Hindlimb muscle (tissue), 1 donor: ENCODE results near the gene MEG3. TPM values are rescaled to one million over a fixed set of nuclear protein-coding genes. Genes with fewer than 3 reads are reported as not detected.

Experiments used
- DNase-seq: peaks from one replicate; pipeline ENCODE4 v3.0.0-alpha.2; 2013
- polyA plus RNA-seq: library from polyadenylated mRNA; unstranded; fragments of 120-200 nt; gene quantifications from one replicate; pipeline ENCODE4 v1.2.1, GENCODE V29; 2013; ENCODE audit not compliant: insufficient read length

MEG3 gene
- polyA plus RNA-seq, 1 donor, result 6,647 TPM

DNA sequence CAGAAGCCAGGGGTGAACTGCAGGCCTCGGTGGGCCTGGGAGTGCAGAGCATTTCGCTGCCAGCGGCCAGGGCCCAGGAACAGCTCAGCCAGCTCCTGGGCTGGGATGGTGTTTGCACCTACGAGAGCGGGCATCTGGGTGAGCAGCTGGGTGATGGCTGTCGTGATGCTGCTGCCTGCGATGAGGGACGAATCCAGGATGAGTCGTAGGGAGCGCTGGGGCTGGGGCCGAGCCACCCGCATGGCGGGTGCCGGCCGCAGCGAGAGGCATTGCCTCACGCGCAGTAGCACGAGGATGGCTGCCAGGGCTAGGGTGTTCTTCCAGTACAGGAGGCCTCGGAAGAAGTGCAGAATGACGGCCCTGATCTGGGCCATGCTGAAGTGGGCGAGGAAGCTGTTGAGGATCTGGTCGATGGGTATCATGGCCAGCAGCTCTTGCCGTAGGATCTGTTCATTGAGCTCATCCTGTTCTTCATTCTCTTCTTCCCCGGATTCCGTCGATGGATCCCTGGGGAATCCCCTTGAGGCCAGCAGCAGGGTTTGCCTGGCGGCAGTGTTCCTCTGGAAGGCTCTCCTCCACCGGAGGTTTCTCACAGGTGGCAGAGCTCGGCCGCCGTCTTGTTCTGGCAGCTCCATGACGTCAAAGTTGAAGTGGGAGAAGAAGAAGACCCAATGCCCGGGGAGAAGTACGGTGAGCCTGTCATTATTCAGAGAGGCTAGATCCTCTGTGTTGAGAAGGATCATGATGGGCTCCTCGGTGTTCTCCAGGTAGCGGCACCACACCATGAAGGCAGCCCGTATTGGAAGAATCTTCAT is 55.5 kb downstream of the MEG3 start:
- DNase-seq, result no peak

DNA sequence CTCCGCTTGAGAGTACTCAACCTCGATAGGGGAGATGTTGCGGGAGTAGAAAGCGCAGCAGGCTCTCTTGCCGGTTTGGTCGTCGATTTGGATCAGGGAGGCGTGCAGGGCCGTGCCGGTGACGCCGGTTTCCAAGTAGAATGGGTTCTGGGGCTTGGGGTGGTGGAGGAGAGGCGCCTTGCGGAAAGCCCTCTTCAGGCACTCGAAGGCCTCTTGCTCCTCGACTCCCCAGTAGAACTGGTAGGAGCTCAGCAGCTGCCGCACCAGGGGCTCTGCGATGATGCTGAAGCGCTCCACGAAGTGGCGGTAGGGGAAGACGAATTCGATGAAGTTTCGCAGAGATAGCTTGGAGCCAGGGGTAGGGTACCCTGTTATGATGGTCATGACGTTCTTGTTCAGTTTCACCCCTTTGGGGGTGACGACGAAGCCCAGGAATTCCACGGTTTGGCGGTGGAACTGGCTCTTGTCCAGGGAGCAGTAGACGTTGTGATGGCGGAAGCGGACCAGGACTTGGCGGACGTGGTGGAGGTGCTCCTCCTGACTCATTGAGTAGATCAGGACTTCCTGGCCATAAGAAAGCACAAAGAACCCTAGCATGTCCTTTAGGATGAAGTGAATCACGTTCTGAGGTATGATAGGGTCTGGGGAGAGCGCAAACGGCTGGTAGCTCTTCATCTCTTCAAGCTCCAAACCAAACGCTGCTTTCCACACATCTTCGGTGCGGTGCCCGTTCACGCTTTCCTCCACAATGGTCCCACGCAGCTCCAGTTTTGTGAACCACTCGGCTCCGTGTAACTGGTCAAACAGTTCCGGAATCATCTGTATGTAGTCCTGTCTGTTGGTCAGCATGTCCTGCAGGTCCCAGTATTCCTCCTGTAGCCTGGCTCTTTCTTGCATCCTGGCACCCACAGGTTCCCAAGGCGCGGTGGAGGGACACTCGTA is 56.4 kb downstream of the MEG3 start:
- no peak for DNase-seq

DNA sequence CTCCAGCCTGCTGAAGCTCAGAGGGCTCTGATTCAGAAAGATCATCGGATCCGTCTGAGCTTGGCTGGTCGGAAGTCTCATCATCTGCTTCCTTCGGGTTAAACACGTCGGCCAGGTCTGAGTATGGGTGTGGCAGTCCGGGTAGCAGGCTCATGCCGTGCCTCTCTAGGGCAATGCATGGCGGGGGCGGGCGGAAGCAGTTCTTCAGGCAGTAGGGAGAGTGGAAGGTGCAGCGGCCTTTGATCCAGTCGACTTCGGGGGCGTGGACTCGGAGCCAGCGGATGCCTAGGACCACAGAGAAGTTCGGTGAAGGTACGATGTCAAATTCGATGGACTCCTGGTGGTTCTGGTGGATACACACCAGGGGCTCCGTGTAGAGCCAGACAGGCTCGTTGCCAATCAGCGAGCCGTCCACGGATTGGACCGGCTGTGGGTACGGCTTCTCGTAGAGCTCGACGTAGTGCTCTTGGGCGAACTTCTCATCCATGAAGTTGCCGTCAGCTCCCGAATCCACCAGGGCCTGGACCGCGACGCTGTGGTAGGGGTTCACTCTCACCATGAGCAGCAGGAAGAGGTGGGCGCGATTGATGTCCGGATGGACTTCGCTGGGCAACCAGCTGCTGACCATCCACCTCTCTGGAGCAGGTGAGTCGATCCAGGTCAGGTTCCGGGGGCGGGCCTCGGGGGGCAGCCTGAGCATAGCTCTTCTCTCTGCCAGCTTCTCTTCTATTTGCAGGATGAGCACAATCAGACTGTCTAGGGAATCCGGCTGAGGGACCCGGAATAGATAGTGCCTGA is 57.3 kb downstream of the MEG3 start:
- DNase-seq, result no peak

DNA sequence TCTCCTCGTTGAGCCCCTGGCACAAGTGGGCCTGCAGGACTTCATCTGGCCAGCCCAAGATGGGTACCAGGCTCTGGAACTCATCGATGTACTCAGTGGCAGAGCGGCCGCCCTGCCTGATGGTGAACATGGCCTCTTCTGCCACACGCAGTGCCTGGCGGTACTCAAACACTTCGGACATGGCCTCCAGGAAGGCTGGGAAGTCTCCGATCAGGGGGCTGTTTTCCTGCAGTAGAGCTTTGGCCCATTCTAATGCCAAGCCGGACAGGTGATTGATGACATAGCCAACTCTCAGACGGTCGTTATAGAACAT is 57.8 kb downstream of the MEG3 start:
- DNase-seq, result no peak

DNA sequence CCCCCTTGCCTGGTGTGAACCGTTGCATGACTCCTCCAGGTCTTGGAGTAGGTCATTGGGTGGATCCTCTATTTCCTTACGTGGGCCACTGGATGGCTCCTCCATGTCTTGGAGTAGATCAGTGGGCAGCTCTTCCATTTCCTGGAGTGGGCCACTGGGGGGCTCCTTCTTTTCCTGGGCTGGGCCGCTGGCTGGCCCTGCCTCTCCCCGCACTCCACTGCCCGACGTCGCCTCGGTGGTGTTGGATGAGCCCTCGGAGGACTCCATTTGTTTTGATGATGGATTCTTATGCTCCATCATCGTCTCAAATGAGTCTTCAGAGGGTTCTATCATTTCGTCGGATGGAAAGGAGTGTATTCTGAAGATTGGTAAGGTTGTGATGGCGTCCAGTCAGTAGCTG is 58.5 kb downstream of the MEG3 start:
- no peak for DNase-seq

DNA sequence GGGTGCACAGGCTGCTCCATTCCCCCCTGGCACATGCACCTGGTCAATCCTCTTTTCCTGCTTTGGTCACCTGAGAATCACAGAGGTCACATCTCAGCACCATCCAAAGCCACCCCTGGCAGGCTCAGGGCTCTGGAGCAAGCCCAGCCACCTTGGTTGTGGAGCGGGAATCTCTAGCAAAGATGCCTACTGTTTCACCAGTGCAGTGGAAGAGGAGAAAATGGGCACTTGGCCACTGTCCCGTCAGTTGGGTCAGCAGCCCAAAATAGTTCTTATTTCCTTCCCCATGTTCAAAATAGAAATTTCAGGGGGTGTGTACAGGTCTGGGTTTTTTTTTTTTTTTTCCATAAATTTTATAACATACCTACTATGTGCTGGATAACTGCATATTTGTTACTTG is 59.3 kb downstream of the MEG3 start:
- no peak for DNase-seq

DNA sequence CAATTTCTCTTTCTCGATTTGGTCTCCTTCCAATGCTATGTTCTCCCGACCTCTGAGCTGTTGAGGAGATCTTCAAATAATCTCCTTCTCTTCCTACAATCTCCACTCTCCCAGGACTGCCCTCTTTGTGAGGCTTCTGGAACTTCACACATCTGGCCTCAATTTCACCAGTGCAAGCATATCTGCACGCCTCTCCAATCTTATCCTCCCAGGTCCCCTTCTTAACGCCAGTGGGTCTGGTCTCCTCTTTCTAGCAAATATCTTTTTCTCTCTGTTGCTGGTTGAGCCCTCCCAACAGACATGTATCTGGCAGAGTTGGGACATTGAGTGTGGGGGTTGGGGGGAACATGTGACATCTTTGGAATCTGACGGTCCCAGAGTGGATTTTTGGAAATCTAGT is 59.7 kb downstream of the MEG3 start:
- no peak for DNase-seq

DNA sequence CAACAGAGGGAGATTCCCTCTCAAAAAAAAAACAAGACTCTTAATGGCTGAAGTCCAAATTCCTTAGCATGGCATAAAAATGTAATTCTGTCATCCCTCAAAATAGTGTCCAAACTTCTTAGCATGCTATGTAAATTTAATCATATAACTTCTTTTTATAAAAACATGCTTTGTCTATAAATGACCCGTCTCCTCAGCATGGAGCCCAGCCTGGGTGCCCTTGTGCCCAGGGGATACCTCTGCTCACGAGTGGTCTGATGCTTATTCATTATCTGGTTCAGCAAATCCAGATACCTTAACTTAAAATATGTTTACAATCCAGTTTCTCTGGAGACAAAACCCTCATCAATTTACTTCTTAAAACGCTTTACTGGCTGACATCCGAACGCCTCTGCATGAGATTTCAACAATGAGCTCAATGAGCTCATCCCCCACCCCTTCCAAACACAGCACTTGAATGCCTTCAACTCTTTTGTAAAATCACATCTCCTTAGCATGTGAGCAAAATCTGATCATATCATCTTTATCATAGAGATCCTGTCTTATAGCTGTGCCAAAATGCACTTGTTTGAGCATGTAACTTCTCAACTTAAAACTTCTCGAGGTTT is 61.9 kb downstream of the MEG3 start:
- DNase-seq, result no peak

DNA sequence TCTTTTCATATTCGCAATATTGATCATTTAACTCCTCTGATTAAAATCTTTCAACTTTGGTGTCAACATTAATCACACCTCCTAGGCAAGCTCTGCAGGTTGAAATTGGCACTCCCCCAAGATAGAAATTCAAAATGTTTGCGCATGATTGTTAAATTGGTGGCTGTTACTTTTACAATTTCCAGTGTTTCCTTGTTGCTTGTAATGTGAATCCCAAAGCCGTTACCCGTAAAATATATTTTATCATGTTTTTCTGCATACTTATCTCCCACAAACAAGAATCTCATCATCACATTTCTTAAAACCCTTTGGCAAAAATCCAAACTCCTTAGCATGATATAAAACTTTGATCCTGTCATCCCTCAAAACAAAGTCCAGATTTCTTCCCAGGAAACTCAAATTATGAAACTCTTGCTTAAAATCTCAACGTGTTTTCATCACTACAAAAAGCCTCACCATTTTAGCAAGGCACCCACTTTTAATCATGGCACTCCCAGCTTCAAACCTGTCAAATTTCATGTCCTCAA is 62.9 kb downstream of the MEG3 start:
- DNase-seq, result no peak

DNA sequence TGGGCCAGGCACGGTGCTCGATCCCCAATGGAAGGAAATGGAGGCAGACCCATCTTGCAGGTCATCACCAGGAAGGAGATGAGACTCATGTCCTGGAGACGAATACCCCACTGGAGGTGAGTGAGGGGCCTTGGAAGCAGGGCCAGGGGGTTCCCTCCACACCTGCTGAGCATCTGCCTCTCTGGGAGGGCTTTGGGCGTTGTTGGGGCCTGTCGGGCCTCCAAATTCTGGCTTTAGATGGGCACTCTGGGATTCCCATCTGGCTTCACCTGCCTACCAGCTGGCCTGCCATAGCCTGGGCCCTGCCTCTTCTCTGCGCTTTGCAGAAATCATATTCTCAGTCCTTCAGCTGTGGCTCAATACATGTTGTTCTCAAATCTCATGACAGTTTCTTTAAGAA is 63.7 kb downstream of the MEG3 start:
- DNase-seq, result no peak

DNA sequence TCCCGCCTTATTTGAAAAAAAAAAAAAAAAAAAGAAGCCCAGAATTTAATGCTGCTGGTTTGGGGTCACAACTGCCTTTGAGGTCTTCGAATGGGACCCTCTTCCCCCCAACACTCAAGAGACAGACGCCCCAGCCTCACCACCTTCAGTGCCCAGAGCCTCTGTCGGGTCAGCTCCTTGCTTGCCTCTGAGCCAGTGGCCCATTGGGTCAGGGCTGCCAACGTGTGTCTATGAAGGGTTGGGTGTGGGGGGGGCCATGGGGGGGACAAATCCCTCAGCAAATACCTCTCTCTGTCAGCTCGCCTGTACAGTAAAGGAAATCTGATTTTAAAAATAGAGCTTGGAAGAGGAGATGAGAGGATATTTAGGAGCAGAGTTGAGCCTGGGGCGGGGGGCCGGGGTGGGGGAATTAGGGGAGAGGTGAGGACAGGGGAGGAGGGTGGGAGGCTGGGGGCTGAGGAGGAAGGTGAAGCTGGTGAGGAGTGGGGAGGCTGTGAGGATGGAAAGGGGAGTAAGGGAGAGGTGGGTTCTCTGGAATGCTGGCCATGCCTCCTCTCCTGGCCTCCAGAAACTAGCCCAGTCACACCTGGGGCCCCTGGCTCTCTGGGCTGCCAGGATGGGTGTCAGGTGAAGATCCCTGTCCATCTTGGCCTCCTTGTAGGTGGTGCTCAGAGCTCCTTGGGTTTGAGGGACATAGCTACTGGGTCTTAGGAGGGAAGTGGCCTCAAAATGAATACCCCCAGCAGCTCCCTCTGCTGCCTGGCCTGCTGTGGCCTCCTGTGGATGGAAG is 64.3 kb downstream of the MEG3 start:
- no peak for DNase-seq

DNA sequence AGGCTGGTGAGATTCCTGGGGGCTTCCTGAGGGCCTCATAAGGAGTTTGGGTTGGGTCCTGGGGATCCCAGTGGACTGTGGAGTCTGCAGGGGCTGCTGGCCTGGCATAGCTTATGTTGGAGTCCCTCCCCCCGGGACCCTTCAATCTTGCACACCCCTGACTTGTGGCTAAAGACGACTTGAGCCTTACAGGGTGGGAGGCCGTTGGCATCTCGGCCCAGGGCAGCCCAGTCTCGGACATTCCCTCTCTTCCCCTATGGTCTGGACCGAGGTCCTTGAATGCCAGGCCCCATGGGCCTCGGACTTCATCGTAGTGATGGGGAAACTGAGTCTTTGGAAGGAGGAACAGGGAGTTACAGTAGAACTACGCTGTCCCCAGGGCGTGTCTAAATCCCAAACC is 65.1 kb downstream of the MEG3 start:
- DNase-seq, result no peak

DNA sequence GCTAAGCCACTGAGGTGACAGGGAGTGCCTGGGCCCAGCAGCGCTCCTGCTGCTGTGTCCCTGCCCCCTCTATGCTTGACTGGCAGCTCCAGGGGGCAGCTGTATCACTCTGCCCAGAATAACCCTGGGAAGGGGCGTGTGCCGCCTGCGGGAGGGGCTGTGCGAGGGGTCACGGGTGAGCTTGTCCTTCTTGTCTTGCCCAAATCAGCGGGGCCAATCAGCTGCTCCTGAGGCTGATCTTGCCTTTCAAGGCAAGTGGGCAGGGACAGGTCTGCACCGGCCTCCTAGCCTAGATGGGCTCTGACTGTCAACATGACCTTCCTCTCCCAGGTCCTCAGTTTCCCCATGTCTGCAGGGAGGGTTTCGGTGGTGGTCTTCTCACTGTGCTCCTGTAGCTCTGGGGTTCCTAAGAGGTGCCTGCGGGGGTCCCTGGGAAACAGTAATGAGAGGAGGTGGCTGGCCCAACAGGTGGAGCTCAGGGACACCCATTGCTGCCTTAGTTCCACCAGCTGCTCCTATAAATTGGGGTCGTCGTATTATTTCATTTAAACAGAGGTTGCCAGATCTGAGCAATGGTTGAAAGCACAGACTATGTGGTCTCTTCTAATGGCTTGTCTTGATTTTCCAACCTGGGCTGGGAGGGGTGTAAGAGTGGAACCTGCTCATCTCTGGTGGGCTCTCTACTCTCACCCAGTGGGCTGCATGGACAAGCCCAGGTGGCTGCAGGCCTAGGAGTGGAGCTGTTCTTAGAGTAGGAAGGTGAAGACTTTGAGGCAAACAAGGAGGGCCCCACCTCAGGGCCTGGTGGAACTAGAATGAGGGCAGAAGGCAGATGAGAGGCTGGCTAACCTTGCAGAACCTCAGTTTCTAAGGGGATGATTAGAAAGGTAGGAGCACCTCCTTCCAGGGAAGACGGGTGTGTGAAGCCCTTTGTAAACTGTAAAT is 65.9 kb downstream of the MEG3 start:
- no peak for DNase-seq

DNA sequence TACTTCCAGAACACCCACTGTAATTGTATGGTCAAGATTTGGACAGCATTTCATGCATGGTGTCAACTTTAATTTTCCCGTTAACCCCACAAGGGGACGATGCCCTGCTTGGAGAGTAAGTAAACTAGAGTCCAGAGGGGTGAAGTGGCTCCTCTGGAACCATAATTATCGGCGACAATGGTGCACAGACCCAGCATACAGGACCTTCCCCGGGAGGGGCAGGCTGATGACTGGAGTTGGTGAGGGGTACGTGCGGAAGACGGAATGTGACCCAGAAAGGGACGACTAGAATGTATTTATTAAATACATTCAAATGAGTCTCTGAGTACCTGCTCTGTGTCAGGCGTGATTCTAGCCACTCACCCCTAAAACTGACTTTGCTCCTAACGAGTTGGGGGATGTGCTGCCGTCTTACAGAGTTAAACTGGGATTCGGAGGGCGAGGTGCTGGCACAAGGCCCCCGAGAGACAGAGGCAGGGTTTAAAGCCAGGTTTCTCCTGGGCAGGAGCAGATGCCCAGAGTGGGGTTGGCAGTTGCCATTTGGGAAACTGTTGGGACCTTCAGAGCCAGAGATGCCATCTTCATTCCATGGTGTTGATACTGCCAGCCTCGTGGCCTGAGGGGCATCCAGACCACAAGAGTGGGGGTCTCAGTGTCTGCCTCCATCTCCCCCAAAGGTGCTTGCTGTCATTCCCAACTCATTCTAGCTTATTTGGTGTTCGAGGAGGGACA is 66.7 kb downstream of the MEG3 start:
- no peak for DNase-seq

DNA sequence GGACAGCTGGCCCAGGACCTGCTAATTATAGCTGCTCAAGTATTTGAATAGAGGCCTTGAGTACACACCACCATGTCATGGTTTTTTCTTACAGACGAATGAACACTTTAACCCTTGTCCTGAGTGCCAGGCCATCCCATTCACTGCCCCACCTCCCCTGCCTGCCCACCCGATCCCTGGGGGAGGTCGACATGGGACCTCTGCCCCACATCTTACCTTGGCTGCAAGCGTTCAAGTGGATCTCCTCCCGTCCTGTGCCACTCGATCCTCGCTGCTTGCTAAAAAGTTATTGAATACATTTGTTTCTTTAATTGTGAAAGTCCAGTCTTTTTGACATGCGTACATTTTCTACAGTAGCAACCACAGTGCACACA is 67.3 kb downstream of the MEG3 start:
- DNase-seq, result no peak

DNA sequence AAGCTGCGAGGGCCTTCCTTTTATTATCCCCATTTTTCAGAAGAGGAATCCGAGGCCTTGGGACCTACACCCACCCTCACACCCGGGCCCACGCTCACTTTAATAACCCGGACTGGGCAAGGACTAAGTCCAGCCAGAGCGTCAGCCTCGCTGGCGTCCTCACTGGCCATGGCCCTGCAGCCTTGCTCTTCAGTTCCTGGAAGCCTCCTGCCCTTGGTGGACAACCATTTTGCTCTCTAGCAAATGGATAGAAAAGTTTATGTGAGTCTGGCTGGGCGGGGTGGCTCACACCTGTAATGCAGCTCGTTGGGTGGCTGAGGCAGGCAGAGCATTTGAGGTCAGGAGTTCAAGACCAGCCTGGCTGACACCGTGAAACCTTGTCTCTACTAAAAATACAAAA is 67.8 kb downstream of the MEG3 start:
- DNase-seq, result no peak

DNA sequence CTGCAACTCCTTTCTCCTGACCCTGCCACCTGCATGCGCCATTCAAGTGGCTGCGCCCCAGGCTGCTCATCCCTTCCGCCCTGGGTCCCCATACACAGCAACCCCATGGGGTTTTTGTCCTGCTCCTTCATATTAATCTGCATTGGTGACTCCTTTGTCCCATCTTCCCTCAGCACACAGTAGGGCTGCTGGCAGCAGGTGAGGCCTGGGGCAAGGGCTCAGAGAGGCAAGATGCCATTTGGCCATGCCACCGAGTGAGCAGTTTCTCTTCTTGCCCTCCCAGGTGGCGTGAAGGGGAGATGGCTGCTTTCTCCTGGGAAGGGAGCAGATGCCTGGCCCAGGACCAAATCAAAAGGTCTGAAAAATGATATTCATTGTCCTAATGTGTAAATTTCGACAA is 68.5 kb downstream of the MEG3 start:
- no peak for DNase-seq

DNA sequence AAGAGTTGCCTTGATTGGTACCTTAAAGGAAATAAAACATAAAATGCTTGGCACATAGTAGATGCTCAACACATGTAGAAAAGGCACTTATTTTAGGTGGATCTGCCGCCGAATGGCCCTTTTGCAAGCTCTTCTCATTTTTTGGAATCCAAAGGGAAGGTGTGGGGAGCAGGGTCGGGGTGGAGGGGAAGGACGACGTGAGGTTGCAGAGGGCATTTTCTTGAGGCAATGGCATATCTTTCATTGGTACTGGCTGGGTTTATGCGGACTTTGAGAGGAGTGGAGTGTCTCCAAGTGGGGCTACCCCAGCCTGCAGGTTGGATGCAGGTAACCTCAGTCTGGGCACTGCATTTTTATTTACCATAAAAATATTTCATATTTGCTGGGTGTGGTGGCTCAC is 69.5 kb downstream of the MEG3 start:
- DNase-seq, result no peak

DNA sequence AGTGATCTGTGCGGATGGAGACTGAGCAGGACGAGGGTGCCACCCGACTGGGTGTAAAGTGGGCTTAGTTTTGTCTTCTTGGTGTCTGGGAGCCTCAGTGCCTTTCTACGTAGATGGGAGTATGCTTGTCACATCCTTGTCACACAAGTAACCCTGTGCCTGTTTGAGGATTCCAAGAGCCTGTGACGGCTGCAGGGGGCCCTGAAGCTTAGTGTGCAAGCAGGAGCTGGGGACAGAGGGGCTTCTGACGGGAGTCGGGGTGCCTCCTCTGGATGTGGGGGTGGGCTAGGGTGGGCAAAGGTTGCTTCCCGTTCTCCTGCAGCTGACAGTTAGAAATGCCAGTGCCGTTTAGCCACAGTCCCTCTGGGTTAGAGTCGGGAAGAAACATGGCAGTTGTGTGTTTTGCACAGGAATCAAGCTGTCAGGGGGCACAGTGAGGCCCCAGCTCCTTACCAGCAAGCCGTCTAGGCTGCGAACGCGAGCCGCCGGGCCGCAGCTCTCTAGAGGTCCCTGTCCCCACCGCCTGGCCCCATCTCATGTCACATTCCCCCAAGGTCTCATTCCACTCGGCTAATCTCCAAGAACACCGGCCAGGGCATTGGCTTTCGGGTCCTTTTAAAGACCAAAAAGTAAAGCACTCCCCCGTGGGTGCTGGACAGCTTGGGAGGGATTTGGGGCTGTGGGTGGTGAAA is 70.6 kb downstream of the MEG3 start:
- no peak for DNase-seq
